ENCODE results near the gene PLIN5.

DNA sequence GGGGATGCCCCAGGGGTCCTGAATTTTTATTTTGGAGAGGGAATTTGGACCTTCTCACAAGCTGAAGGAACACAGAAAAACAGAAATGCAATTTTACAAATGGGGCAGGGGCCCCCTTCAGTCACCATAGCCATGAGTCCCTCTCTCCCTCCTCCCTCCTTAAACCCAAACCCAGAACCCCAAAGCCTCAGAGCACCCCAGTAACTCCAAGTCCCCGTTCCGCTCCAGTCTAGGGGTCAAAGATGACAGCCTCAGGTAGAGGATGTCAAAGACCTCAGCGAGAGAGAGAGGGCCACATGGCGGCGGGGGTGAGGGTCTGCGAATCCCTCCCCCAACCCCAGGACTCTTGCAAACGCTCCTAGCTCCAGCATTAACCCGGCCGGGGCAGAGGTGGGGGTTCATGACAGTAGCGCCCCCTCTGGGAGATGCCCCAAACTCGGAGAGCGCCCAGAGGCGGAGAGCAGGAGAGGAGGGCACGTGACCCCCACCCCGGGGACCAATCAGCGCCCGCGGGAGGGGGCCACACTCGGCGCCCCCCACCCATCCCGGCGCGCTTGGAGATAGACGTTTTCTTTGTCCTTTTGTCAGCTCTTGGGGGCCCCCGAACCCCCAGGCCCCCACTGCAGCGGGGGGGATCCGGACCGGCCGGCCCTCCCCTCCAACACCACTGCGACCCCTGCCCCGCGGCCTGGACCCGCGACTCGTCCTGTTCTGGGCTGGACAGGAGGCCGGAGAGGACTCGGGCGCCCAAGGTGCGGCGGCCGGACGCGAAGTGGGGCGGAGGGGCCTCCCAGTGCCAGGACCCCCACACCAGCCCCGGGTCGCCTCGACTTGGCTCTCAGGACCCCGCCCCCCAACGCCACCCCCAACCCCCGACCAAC, 45.2 kb upstream of the PLIN5 start:
- TF ChIP-seq, protein P1, sequence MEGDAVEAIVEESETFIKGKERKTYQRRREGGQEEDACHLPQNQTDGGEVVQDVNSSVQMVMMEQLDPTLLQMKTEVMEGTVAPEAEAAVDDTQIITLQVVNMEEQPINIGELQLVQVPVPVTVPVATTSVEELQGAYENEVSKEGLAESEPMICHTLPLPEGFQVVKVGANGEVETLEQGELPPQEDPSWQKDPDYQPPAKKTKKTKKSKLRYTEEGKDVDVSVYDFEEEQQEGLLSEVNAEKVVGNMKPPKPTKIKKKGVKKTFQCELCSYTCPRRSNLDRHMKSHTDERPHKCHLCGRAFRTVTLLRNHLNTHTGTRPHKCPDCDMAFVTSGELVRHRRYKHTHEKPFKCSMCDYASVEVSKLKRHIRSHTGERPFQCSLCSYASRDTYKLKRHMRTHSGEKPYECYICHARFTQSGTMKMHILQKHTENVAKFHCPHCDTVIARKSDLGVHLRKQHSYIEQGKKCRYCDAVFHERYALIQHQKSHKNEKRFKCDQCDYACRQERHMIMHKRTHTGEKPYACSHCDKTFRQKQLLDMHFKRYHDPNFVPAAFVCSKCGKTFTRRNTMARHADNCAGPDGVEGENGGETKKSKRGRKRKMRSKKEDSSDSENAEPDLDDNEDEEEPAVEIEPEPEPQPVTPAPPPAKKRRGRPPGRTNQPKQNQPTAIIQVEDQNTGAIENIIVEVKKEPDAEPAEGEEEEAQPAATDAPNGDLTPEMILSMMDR (optimal IDR thresholded peaks at IDR 0.05 in 1 of 3, IDR thresholded peaks at IDR 0.05 in 1 of 3, conservative IDR thresholded peaks at IDR 0.05 in 1 of 3; ENCODE audit: extremely low read depth in 1 of 3, insufficient read depth in 2 of 3, low read length in 3 of 3): peak in 1 of 3 experiments; percentile 2
- TF ChIP-seq EZH2 (IDR thresholded peaks at IDR 0.05; ENCODE audit: low read length): peak; percentile 61

Measured in keratinocyte (primary cell).